HG02970 (cell line): ENCODE results near the gene TPP1.

ENCODE experiments used
- ATAC-seq: cut with Tn5 transposase; IDR thresholded peaks from one replicate; pipeline ENCODE4 v1.9.1; 2021; ENCODE audit warnings: mild to moderate bottlenecking, moderate library complexity, moderate number of reproducible peaks; ENCODE audit not compliant: unreplicated experiment, low FRiP score

The TPP1 gene

DNA sequence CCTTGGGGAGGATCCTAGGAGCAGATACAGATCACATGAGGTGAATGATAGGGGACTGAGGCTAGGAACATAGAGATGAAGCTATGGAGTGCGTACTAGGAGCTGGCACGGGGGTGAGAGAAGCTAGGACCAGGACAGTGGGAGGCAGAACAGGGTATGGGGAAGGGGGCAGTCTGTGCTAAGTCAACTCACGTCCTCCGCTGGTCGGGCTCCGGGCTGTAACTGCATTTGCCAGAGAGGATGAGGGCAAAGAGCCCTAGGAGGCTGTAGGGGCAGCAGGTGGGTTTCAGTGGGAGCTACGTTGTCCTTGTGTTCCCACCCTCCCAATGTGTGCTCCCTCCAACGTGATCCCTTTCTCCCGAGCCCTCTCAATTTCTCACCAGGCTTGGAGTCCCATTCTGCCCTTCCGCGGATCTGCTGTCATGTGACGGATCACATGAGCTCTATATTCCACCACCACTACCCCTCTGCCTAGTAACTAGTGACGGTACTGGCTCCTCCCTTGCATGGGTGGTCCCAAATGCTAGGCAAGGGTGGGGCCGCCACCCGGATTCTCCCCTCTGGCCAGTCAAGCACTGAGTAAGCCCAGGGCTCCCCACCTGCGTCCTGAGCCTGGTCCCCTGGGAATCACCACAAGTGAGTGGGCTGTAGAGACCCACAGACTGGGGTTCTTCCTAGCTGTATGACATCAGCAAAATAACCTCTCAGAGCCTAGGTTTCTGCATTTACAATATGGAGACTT is at the start of gene TPP1:
Gene TPP1 (minus strand): TSS at position 419 of the 742 bp plus-strand sequence. CDS start 22 bp downstream, at position 397.
- ATAC-seq: peak; percentile 95

DNA sequence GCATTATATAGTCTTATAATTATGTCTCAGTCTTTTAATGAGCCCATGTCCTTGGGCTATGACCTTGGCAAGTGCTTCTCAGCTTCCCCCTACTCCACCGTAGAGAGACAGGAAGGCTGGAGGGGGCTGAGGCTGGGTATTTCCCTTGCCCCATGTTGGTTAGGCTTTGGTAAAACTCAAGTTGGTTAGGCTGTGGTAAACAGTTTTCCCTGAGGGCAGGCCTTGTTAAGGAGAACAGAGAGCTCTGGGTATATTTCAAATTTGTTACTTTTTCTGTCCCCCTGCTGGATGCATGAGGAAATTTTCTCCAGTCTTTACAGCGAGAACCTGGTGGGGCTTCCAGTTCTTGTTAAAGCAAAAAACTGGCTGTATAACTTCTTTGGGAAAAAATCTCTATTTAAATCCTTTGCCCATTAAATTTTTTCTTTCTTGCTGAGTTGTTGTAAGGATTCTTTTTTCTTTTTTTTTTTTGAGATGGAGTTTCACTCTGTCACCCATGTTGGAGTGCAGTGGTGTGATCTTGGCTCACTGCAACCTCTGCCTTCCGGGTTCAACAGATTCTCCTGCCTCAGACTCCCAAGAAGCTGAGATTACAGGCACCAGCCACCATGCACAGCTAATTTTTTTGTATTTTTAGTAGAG is 48.6 kb upstream of the TPP1 start:
- ATAC-seq: no peak

DNA sequence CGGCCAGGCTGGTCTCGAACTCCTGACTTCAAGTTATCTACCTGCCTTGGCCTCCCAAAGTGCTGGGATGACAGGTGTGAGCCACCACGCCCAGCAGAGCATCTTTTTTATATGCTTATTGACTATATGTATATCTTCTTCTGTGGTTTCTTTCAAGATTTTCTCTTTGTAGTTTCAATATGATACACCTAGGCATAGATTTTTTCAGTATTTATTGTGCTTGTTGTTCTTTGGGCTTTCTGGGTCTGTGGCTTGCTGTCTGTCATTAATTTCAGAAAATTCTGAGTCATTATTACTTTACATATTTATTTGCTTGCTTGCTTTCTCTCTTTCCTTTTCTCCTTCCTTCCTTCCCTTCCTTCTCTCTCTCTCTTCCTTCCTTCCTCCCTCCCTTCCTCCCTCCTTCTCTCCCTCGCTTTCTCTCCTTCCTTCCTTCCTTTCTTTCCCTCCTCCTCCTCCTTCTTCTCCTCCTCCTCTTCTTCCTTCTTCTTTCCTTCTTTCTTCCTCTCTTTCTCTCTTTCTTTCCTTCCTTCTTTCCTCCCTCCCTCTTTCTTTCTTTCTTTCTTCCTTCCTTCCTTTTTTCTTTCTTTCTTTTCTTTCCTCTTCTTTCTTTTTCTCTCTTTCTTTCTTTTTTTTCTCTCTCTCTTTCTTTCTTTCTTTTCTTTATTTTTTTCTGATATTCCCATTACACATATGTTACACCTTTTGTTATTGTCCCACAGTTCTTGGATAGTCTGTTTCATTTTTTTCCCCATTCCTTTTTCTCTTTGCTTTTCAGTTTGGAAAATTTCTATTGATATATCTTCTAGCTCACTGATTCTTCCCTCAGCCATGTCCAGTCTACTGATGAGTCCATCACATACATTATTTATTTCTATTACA is 47.3 kb upstream of the TPP1 start:
- no peak for ATAC-seq

DNA sequence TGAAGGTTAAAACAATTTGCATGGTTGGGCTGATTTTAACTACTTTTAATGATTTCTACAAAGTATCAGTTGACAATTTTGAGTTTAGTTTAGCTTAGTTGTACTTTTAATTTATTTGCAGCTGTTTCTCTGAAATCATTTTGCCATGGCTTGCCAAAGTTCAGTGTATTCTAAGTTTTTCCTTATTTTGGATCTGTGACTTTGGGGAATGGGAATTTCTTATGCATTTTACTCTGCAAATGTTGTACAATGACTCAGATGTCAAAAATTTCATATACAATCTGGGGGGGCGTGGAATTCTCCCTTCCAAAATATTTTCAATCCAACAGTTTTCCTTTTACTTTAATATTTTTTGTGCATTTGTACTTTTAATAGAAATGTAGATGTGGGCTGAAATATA is 45.3 kb upstream of the TPP1 start:
- ATAC-seq: no peak

DNA sequence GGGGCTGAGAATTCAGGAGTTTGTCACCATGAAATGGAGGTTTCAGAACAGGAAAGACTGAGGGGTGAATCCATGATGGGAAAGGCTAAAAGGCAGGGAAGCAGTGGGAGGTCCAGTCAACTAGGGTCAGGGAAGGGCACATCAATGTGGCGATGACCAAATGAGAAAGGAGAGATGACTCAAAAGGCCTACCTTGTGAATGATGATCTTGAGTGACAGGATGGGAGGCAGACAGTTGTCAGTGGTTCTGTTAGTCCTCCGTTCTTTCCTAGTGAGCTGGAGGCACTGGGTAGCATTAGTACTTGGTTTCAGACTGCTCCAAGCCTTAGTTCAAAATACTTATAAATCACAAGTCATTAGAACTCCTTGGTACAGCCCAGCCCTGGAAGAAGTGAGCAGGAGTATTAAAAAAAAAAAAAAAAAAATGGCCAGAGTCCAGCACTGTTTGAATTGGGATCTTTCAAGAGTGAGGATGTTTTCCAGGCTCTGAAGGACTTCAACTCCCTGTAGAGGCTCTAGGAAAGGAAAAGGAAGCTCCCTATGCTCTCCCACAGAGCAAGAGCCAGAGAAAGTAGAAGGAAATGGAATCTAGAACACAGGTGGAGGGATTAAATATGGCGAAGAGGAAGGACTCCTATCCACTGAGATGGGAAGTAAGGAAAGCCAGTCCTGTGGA is 44.7 kb upstream of the TPP1 start:
- ATAC-seq: no peak

DNA sequence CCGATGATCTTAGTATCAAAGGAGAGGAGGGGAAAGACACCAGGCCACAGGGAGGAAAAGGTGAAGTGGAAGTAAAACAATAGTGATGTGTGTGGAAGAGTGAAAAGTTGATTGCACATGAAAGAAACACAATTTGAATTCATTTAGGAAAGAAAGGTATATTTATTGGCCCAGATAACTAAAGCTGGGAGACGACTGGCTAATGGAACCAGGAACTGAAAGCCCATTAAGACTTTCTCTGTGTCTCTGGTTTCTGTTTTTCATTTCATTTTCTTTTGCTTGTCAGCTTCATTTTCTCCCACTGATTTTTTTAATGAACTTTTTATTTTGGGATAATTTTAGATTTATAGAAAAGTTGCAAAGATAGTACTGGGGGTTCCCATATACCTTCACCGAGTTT is 41.5 kb upstream of the TPP1 start:
- ATAC-seq: no peak

DNA sequence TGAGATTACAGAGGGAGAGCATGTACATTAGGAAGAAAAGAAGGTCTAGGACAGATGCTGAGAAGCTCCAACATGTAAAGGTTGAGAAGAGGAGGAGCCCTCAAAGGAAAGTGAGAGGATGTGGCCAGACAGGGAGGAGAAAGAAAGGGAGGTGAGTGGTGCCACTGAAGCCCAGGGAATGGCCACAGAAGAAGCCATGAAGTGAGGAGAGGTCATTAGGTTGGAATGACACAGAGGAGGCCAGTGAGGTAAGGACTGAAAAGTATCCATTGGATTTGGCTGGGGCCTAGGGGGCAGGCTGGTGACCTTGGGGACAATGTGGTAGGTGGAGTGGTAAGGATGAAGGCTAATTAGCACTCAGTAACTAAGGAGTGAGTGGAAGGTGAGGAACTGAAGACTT is 39.4 kb upstream of the TPP1 start:
- no peak for ATAC-seq

DNA sequence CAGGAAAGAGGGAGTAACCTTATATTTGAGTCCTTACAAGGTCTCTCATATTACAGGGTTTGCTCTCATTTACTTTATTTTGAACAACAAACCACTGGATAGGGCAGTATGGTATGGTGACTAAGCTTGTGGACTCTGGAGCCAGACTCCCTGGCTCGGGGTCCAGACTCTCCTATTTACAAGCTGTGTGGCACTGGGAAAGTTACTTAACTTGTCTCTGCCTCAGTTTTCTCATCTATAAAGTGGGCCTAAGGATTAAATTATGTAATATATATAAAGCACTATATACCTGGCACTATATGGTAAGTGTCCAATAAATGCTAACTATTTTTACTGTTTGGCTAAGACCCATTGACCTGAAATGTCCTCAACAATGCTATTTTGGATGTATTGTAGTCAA is 38.1 kb upstream of the TPP1 start:
- no peak for ATAC-seq

DNA sequence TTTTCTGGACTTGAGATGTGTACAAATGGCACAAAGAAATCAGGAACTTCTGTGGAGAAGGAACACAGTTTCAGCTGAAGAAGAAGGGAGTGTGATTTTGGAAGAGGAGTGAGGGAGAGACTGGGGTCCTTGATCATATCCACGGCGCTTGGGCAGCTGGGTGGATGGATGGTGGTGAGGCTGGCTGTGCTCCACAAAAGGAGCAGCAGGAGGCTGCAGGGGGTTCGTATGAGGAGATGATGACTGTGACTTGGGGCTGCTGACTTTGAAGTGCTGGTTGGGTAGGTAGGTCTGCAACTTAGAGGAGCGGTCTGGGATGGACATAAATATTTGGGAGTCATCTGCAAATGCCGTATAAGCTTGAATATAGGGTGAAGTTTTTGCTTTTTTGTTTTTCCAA is 37.7 kb upstream of the TPP1 start:
- ATAC-seq: no peak

DNA sequence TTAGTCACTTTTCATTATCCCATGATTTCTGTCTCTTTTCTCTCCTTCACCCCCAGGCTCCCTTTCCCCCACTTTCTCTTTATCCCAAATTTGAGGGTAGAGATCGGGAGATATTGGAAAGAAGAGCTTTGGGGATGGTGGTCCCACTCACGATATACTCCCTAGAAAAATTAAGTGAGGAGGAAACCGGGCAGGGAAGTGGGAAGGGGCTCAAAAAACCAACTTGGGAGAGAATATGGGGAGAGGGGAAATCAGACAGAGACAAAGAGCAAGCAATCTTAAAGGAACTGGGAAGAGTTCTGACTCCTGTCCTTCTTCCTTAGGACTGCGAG is 37.3 kb upstream of the TPP1 start:
- ATAC-seq: no peak

DNA sequence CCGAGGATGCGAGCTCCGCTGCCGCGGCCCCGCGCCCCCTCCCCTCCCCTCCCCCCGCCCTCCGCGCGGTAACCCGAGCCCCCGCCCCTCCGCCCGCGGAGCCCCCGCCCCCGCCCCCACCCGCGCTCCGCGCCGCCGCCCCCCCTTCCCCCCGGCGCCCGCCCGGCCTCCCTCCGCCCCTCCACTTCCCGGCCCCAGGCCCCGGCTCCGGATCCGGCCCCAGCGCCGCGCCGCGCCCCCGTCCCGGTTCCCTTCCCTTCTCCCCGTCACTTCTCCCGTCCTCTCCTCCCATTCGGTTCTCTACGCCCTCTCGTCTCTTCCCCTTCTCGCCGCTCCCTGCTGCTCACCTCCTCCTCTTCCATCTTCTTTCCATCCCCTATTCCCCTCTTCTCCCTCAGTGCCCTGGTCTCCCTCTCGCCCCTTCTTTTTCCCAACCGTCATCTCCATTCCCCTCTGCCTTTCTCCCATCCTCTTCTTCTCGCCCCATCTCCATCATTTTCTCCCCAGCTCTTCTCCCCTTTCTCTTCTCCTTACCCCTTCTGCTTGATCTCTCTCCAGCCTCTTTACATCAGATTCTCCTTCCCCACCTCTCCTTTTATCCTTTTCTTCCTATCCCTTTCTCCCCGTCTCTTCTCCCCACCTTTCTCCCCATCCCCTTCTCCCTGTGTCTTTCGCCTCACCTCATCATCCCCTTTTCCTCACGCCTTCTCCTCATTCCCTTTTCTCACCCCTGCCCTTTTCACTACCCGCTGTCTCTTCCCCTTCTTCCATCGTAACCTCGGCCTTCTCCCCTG is 36.8 kb upstream of the TPP1 start, which contains the start of gene DCHS1:
Gene DCHS1 (minus strand): TSS at position 20 of the 794 bp plus-strand sequence. CDS start 14,196 bp downstream, outside the sequence.
- ATAC-seq: no peak

DNA sequence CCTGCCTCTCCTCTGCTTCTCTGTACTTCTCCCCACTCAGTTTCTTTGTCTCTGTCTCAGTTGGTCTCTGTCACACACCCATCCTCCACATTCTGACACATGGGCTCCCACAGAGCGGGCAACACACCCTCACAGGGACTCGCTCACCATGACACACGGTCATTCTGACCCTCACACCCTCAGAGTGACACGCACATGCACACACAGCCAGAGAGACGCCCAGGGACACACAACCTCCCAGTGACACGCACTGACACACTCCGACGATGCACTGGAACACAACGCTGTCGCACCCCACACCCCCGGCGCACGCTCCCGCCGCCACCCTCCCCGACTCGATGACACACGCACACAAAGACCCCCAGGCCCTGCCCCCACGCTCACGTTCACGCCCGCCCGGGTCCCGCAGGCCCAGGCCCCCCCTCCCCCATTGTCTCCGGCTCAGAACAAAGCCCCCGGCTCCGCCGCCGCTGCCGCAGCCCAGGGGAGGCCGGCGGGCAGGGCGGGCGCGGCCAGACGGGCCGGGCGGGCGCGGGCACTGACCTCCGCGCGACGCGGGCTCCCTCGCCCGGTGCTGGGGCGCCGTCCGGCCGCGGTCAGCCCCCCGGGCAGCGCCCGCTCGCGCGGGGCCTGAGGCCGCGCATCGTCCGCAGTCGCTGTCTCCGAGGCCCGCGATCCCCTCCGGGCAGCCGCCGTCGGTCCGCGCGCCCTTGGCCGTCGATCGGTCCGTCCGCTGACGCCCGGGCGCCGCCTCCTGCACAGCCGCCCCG is 36.0 kb upstream of the TPP1 start:
- no peak for ATAC-seq

DNA sequence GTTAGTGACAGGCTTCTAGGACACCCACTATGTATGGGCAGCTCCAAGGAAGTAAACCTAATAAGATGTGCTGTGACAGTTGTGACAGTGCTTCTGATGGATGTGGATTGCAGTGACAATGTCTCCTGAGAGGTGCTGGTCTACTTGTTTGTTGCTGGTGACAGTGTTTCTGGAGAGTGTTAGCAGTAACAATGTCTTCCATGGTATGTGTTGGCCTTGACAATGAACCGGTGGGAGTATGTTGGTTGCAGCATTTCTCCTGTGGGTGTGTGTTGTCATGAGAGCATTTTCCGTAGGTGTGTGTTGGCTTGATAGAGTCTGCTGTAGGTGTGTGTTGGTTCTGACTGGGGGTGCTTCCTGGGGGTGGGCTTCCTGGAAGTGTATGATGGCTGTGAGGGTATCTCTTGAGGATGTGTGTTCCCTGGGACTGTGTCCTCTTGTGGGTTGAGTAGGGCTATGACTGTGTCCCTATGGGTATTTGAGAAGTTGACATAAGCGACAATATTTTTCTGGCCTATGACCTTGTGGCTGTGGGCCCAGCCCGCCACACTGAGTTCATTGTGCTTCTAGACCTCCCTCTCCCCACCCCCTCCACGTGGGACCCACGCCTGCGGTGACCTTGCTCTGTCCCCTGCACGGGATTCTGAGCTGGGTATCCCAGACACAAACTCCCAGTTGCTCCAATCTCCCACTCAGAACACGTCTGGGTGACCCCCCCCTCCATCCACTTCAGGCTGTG is 35.2 kb upstream of the TPP1 start:
- no peak for ATAC-seq

DNA sequence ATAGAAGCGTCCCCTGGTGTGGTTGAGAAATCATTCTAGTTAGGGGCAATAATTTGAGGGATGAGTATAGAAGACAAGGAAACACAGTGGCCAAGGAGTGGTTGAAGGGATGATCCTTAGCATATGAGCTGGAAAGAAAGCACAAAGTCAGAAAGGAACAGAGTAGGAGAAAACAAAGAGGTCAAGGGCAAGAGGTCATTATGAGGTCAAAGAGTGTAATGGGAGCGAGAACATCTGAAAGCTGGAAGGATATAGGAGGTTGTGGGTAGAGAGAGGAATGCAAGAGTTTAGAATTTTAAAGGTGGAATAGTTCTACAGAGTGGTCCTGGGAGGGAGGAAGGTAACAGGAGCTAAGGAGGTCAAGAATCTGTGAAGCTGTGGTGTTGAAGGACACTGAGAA is 34.4 kb upstream of the TPP1 start:
- no peak for ATAC-seq

DNA sequence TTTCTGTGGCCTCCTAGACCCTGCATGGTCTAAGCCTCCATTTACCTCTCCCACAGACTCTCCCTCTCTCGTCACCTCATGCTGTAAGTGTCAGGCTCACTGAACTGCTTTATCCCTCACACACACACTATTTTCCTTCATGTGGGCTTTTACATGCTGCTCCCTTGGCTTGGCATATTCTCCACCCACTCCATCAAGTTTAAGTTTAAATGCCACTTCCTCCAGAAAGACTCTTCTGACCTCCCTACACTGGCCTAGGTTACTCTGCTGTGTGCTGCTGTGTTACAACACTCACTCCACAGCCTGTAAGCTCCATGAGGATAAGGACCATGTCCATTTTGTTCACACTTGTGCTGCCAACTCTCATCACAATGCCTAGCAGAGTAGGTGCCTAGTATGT is 33.9 kb upstream of the TPP1 start:
- no peak for ATAC-seq

DNA sequence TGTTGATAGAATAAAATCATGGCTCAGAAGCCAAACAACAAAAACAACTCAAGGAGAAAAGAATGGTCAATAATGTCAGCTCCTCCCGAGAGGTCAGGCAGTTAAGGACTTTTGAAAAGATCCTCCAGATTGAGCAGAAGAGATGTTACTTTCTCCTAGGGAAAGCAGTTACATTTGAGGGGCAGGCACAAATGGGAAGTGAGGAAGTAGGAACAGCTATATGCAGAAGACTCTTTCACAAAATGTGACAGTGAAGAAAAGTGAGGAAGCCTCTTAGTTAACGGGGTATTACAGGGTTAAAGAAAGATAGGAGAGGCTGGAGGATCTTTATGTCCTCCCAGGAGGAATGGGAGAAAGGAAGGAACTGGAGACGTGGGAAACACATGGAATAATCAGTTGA is 33.0 kb upstream of the TPP1 start:
- ATAC-seq: no peak

DNA sequence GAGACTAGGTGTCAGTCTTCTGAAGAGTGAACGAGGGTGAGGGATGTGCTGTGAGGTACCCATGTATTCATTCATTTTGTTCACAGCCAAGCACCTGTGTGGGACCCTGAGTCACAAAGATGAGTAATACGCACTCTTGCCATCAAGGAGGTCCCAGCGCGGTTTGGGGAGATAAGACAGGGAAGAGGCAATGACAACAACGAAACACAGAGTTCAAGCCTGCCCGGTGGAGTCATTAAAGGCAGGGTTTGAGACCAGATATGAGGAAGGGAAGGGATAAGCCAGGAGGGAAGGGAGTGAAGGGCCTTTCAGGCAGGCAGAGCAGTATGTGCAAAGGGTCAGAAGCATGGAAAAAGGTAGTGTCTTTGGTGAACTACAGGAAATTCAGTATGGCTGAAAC is 31.8 kb upstream of the TPP1 start:
- no peak for ATAC-seq

DNA sequence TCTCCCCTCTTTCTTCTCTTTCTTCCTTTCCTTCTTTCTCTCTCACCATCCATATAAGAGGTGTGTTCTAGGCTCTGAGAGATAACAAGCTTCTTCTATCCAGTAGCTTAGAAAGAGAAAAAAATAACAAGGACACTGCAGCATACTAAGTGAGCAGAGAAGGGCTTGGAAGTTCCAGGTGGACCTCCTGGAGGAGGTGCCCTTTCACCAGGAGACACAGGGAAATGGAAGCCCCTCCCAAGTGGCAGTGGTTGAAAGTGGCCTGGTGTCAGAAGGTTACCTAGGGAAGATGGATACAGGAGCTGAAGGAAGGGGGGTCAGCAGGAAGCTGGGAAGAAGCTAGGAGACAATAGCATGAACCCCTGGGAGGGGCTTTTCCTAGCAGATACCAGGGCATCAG is 30.9 kb upstream of the TPP1 start:
- no peak for ATAC-seq

DNA sequence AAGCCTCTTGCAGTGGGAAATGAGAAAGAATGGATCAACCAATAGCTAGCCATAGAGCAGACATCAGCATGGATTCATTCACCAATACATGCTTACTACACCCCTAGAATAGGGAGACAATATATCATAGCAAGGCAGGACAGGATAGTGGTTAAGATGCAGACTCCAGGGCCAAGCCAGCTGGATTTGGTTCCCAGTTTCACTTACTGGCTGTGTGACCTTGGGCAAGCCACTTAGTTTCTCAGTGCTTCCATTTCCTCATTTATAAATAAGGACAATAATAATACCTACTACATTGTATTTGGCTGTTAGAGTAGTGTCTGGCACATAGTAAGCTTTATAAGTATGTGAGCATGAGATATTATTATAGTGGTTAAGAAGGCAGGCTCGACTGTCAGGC is 29.3 kb upstream of the TPP1 start:
- no peak for ATAC-seq
